BJ (cell line): ENCODE measurements around the gene ADAMTS5. TPM values are rescaled to one million over a fixed set of nuclear protein-coding genes. Genes with fewer than 3 reads are reported as not detected.
A peak's percentile ranks its signal among the peaks of the same experiment; 100 is the strongest.

Experiments
- CTCF ChIA-PET: fragments of 350-600 bp; formaldehyde crosslinking; extraction: SDS; loops from one replicate; lab custom pipeline; 2021; ENCODE audit warnings: antibody characterized with exemption, inconsistent platforms; lab: Yijun Ruan, JAX
- POLR2A ChIA-PET: fragments of 300-600 bp; sonication (Branson Sonifier 250); formaldehyde crosslinking; extraction: SDS; loops from one replicate; lab custom pipeline; 2021; ENCODE audit warnings: antibody characterized with exemption; lab: Charles Lee
- DNase-seq: peaks from one replicate; pipeline ENCODE4 v3.0.0-alpha.2; 2011; ENCODE audit warnings: low read depth
- H3K27me3 ChIP-seq: 2 replicates; pipeline ENCODE4 v1.6.0; 2011; ENCODE audit warnings: low read length; ENCODE audit not compliant: control insufficient read depth, insufficient read depth
- H3K36me3 ChIP-seq: 2 replicates; pipeline ENCODE4 v1.5.1; 2011; ENCODE audit warnings: low read length; ENCODE audit not compliant: control insufficient read depth, insufficient read depth
- H3K4me3 ChIP-seq: 2 replicates; pipeline ENCODE4 v1.5.1; 2011; ENCODE audit warnings: low read depth, mild to moderate bottlenecking, control low read depth, low read length
- polyA plus RNA-seq: library from polyadenylated mRNA; depleted of rRNA; stranded (reverse); fragments of >200 nt; gene quantifications from 2 replicates; pipeline ENCODE4 v1.2.3, GENCODE V29; 2011
- TF ChIP-seq, protein P1 (sequence below): IDR thresholded peaks from 2 replicates; pipeline ENCODE4 v1.5.1; 2011; ENCODE audit warnings: low read depth, mild to moderate bottlenecking, control low read depth, inconsistent platforms, low read length, moderate library complexity; ENCODE audit not compliant: insufficient read depth

Gene ADAMTS5
- polyA plus RNA-seq, 1 experiment: 4.2 TPM

DNA sequence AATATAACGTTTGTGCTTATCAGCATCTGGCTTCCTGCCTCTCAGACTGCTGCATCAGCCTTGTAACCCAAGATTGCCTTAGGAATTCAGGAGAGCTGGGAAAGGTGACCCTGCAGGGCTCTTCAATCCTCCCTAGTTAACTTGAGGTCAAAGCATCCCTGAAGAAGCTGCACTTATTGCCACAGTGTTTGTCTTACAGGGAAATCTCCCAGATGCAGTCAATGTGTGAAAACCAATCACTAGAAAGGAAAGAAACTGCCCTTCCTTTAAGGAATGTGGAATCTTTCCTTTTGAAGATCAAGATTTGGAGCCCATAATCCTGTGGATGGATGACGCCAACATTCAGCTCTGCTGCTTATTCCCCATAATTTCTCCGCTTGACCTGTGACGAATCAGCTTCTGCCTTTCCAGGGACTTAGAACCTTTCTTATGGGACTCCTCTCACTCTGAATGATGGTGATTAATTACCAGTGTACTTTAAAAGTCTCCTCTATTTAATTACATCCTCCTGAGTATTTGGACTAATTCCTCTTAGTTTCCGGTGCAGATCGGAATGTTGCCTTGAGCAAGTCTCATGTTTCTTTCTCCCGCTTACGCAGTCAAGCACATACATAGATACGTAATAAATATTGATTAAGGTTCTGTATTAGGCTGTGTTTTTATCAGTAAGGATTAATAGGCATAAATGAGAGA is 14.4 kb downstream of the ADAMTS5 start:
- Histone ChIP-seq H3K27me3 (no peaks in the 10 kb centered on the region), H3K4me3 (no peak overlapping the region), H3K36me3 (no peaks in the 10 kb centered on the region)
- ChIA-PET CTCF (interaction anchor here (1.2 kb wide), 2 partner anchors 8 to 15 kb away, joined by 3 read pairs; no protein-coding TSS in a partner anchor), POLR2A (no interaction called here)
- peak; percentile 8 for DNase-seq
- TF ChIP-seq, protein P1, sequence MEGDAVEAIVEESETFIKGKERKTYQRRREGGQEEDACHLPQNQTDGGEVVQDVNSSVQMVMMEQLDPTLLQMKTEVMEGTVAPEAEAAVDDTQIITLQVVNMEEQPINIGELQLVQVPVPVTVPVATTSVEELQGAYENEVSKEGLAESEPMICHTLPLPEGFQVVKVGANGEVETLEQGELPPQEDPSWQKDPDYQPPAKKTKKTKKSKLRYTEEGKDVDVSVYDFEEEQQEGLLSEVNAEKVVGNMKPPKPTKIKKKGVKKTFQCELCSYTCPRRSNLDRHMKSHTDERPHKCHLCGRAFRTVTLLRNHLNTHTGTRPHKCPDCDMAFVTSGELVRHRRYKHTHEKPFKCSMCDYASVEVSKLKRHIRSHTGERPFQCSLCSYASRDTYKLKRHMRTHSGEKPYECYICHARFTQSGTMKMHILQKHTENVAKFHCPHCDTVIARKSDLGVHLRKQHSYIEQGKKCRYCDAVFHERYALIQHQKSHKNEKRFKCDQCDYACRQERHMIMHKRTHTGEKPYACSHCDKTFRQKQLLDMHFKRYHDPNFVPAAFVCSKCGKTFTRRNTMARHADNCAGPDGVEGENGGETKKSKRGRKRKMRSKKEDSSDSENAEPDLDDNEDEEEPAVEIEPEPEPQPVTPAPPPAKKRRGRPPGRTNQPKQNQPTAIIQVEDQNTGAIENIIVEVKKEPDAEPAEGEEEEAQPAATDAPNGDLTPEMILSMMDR: no peak

DNA sequence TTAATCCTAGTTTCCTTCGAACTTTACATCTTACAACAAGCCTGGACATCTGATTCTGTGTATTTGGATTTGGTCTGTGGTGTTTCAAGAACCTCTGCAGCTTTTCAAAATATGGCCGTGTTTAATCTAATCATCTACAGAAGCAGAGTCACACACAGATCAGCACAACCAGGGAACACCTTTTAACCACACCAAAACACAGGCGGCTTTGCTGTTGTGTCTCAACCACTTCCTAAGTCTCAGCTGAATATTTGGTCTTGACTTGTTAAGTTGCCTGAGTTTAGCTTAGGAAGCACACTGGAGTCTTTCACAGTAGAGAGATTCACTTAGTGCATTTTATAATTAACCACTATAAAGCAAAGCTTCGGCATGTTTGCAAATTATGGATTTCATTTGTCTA is 17.1 kb downstream of the ADAMTS5 start:
- TF ChIP-seq, protein P1: no peak
- POLR2A ChIA-PET: no interaction called here
- DNase-seq: no peak
- H3K36me3 ChIP-seq: no peaks in the 10 kb centered on the region
- H3K4me3 ChIP-seq: no peak overlapping the region
- CTCF ChIA-PET: interaction anchor here (0.6 to 1.5 kb wide), 2 partner anchors 8 to 23 kb away, joined by 3 read pairs; no protein-coding TSS in a partner anchor
- H3K27me3 ChIP-seq: no peaks in the 10 kb centered on the region

DNA sequence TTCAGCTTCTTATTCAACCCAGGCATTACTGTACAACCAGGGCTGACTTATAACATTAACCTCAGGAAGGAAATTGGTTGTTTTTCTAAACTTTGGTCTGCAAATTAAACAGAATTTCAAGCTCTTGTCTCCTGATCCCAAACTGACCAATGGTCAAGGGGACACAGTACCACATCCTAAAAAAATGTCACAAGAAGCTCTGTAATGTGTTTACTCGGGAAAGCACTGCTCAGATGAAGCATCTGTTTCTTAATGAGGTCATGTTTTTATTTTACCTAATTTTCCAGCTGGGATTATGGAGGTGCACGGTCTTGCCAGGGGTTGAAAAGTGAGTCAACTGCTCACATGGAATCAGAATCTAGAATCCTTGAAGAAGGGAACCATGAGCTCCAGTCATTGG is 18.7 kb downstream of the ADAMTS5 start:
- no peak for DNase-seq
- TF ChIP-seq, protein P1: no peak
- Histone ChIP-seq H3K27me3 (no peaks in the 10 kb centered on the region), H3K4me3 (no peak overlapping the region), H3K36me3 (no peaks in the 10 kb centered on the region)
- CTCF ChIA-PET: no interaction called here
- POLR2A ChIA-PET: no interaction called here

DNA sequence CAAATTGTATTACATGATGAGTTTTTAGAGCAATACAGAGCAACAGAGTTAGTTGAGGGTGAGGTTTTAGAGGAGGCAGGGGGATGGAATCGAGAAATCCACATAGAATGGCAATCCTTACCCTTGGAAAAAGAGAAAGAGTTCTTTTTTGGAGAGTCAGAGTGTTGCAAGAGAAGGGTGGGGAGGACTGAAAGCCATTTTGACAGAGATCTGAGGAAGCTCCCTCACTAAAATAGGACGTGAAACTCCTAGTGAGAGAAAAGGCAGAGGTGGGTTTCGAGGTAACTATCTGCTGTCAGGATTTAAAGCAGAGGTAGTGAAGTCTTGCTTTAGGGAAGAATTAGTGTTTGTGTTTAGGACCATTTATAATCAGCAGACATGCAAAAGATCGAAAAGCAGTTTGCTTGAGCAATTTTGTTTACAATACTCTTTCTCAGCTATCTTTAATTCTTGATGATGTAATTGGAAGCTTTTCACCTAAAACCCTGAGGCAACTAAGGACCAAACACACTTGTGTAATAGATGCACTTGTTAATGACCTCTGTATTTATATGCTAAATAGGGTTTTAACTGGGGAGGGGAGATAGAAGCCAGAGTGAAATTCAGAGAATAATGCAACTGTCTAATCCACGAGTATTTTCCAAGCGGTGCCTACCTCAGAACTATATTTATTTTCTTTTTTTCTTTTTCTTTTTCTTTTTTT is 20.0 kb downstream of the ADAMTS5 start:
- H3K4me3 ChIP-seq: no peak overlapping the region
- TF ChIP-seq, protein P1: no peak
- CTCF ChIA-PET: no interaction called here
- DNase-seq: no peak
- no peaks in the 10 kb centered on the region for H3K36me3 ChIP-seq
- H3K27me3 ChIP-seq: no peaks in the 10 kb centered on the region
- POLR2A ChIA-PET: no interaction called here

DNA sequence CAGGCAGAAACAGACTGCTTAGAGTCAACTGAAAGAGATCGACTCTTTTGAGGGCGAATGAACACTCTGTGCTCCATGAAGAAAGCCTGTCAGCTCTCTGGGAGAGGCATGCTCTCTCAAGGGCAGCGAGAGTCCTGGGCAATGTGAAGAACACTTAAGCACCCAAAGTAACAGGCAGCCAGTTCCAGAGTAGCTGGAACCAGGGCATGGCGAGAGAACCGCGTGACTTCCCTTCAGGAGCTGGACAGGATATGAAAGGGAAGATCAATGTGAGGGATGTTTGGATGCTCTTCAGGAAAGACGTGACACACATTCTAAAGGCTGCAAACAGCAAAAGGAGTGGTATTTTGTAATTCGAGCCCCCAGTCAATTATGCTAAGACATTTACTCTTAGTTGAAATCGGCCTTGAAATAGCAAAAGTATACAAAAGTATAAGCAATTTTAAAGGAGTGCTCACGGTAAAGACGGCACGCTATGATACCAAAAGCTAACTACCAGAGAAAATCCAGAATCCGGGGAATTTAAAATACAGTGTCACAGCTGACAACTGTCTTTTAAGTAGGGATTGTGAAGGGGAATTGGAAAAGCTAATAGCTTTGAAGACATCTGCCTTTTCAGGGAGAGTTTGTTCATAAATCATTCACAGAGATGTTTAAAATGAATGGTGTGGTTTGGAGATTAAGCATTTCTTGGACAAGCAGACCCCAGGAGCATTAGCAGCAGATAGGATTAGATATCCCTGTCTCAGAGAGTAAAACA is 20.8 kb downstream of the ADAMTS5 start:
- CTCF ChIA-PET: no interaction called here

More for the DNA sequence above, 20.8 kb downstream of the ADAMTS5 start:
- TF ChIP-seq, protein P1: no peak
- Histone ChIP-seq H3K27me3 (no peaks in the 10 kb centered on the region), H3K4me3 (no peak overlapping the region), H3K36me3 (no peaks in the 10 kb centered on the region)
- DNase-seq: no peak
- POLR2A ChIA-PET: no interaction called here
